ENCODE results near the gene AKAP13. TPM values are rescaled to one million over a fixed set of nuclear protein-coding genes. Genes with fewer than 3 reads are reported as not detected.
A peak's percentile ranks its signal among the peaks of the same experiment; 100 is the strongest.

Gene AKAP13
- total RNA-seq, 1 experiment from 2014 or later: 47.3 TPM

DNA sequence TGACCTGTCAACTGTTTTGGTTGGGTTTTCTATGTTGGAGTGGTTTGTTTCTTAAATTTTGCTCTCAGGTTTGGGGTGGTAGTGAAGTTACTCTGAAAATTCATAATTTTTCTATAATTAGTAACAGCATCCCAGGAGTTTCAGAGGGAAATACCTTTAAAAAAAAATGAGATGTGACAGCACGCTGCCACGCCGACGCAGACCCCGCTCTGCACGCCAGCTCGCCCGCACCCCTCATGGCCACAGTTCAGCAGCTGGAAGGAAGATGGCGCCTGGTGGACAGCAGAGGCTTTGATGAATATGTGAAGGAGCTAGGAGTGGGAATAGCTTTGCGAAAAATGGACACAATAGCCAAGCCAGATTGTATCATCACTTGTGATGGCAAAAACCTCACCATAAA, 34.6 kb downstream of the AKAP13 start:
- H2BK5ac ChIP-seq (ENCODE audit: insufficient read length, low read length): no peak overlapping the region
- no peak overlapping the region for H3K4ac ChIP-seq (ENCODE audit: low read depth, low read length)
- H4K20me1 ChIP-seq (ENCODE audit: control insufficient read depth, insufficient read depth, insufficient read length): no peaks in the 10 kb centered on the region
- no peak for DNase-seq
- H4K8ac ChIP-seq (replicated peaks; ENCODE audit: insufficient read length, low read depth, low read length): no peak overlapping the region
- H3K9ac ChIP-seq (ENCODE audit: extremely low read depth, insufficient read length, low read length): no peak overlapping the region
- no peaks in the 10 kb centered on the region for H3K27me3 Mint-ChIP-seq (ENCODE audit: low read depth)
- no peak overlapping the region for H3K4me2 ChIP-seq (ENCODE audit: insufficient read depth, insufficient read length, low read length)
- no peak overlapping the region for H2AK5ac ChIP-seq (ENCODE audit: insufficient read length, low read length)
- no CpG with 5 or more reads among the region's 10 CpGs for WGBS (ENCODE audit: extremely low coverage, insufficient read length, low lambda C conversion rate)
- H3K23ac ChIP-seq (ENCODE audit: insufficient read length, low read depth, low read length): no peak overlapping the region
- H3T11ph ChIP-seq (ENCODE audit: low read length): no peak overlapping the region
- no peak overlapping the region for H3K27ac ChIP-seq (ENCODE audit: insufficient read length, low read depth, low read length)
- no peak overlapping the region for H3K14ac ChIP-seq (ENCODE audit: insufficient read depth, low read length)
- H3K79me2 ChIP-seq (ENCODE audit: insufficient read depth, low read length): peaks cover 5% of the 10 kb centered on the region; the same call in 1 of the 2 replicates
- TF ChIP-seq CTCF (conservative IDR thresholded peaks at IDR 0.05): no peak
- H2BK20ac ChIP-seq (ENCODE audit: low read depth, low read length, poor library complexity, severe bottlenecking): no peak overlapping the region
- no peaks in the 10 kb centered on the region for H3K23me2 ChIP-seq (ENCODE audit: insufficient read length, low read depth, low read length, poor library complexity, severe bottlenecking)
- peaks cover 7% of the 10 kb centered on the region; the same call in 1 of the 2 replicates for H3K4me1 ChIP-seq (ENCODE audit: insufficient read depth, low read length)
- no peak overlapping the region for H2BK120ac ChIP-seq (ENCODE audit: low read depth, low read length, poor library complexity, severe bottlenecking)
- H3K9me3 Mint-ChIP-seq: no peaks in the 10 kb centered on the region
- no peak overlapping the region for H3K18ac ChIP-seq (ENCODE audit: insufficient read length, low read depth, low read length)
- no peaks in the 10 kb centered on the region for H3K9me3 ChIP-seq (ENCODE audit: control insufficient read depth, low read depth, low read length)
- no peaks in the 10 kb centered on the region for H3K36me3 Mint-ChIP-seq (ENCODE audit: insufficient read depth in 1 of 3, low read depth in 3 of 3)
- H3K4me1 Mint-ChIP-seq: peaks cover 14 to 22% of the 10 kb centered on the region in 2 experiments
- H3K27me3 ChIP-seq (ENCODE audit: insufficient read depth, low read length): no peaks in the 10 kb centered on the region
- no peak overlapping the region for H4K5ac ChIP-seq (ENCODE audit: insufficient read length, low read depth, low read length)
- H3K56ac ChIP-seq (ENCODE audit: insufficient read length, low read depth, low read length): no peak overlapping the region
- no peak overlapping the region for H4K91ac ChIP-seq (ENCODE audit: insufficient read length, low read depth, low read length)
- no peak overlapping the region for H2AFZ ChIP-seq (ENCODE audit: low read length)
- 0 out of 7 replicates have a peak overlapping the region, but pooled peaks of 1 of the 3 experiments have one; percentile 27 for H3K27ac Mint-ChIP-seq
- no peaks in the 10 kb centered on the region for H3K79me1 ChIP-seq (ENCODE audit: insufficient read depth, low read depth, low read length, poor library complexity, severe bottlenecking)
- H2BK15ac ChIP-seq (ENCODE audit: low read depth, low read length): no peak overlapping the region
- no peak overlapping the region for H3K4me3 Mint-ChIP-seq
- no peak overlapping the region for H2BK12ac ChIP-seq (ENCODE audit: insufficient read length, low read depth, low read length)
